Lung microvascular endothelial cell (primary cell): ENCODE results near the gene TP53RK. TPM values are rescaled to one million over a fixed set of nuclear protein-coding genes. Genes with fewer than 3 reads are reported as not detected.
A peak's percentile ranks its signal among the peaks of the same experiment; 100 is the strongest.
"Not testable (repeated sequence)": the region's sequence is repeated elsewhere in the genome, so short reads cannot be mapped to it uniquely, and the experiment has no call there.

Experiments
- DNase-seq, 2 donors: peaks; one replicate each; pipeline versions ENCODE4 v3.0.0 to v3.0.0-alpha.2; 2010; ENCODE audit warnings: low read depth in 2 of 2
- total RNA-seq: library from RNA; depleted of rRNA; stranded (reverse); fragments of >200 nt; gene quantifications from 2 replicates; pipeline ENCODE4 v1.2.1, GENCODE V29; 2014

Gene TP53RK
- total RNA-seq, 1 donor from 2014 or later: 11.9 TPM

DNA sequence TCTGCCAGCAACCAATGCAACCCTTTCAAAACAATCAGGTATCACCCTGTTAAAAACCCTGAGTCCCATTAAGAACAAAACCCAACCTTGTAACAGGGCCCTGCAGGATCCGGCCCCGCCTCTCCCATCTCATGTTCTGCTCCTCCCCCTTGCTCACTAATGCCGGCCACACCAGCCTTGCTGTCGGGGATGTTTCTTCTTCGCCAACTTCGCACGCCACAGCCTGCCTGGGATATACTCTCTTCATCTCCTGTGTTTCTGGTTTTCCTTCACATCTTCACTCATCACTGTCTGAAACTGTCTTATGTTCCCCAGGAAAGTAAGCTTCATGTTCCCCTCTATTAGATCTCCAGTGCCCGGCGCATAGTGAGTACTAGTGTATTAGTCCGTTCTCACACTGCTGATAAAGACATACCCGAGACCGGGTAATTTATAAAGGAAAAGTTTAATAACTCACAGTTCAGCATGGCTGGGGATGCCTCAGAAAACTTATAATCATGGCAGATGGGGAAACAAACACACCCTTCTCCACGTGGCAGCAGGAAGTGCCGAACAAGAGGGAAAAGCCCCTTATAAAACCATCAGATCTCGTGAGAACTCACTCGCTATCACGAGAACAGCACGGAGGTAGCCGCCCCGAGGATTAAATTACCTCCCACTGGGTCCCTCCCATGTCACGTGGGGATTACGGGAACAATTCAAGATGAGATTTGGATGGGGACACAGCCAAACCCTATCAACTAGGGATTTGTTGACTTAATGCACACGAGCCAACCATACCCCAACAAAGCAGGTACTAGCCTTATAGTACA is 5.1 kb downstream of the TP53RK start:
- DNase-seq: no peak

DNA sequence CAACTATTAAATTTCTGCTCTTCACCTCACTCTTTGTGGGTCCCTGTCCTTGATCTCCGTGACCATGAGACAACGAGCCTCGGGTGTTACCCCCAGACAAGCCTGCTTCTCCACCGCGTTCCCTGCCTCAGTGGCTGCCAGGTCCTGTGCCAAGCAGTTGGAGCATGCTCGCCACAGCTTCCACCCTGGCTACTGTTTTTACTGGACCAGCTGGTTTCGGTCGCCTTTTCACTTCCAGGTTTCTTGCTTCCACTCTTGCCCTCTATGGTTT is 5.6 kb downstream of the TP53RK start:
- no peak for DNase-seq

DNA sequence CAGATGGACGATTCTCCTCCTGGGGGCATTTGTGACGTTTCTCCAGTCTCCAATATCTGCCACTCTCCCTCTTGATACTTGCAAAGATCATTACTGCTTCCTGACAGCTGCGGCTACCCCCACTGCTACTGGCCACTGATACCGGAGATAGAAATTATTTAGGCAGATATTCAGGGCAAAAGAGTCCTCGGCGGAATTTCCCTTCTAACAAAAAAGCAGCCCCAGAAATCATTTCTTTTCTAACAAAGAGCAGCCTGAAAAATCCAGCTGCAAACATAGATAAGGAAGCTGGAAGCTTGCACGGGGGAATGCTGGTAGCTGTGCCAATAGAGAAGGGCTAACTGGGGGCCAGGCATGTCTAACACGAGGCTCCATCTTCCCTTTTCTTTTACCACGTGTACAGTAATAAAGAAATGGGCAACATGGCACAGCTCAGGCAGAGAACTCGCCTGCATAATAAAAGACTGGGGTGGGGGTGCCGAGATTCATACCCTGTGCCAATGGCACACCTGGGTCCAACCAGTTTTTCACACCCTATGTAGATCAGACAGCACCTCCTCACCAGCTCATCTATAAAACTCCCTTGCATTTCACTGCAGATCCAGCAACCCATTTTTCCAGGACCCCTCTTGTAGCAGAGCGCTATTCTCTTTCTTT is 6.1 kb downstream of the TP53RK start:
- DNase-seq: peak; percentile 13 to 62

DNA sequence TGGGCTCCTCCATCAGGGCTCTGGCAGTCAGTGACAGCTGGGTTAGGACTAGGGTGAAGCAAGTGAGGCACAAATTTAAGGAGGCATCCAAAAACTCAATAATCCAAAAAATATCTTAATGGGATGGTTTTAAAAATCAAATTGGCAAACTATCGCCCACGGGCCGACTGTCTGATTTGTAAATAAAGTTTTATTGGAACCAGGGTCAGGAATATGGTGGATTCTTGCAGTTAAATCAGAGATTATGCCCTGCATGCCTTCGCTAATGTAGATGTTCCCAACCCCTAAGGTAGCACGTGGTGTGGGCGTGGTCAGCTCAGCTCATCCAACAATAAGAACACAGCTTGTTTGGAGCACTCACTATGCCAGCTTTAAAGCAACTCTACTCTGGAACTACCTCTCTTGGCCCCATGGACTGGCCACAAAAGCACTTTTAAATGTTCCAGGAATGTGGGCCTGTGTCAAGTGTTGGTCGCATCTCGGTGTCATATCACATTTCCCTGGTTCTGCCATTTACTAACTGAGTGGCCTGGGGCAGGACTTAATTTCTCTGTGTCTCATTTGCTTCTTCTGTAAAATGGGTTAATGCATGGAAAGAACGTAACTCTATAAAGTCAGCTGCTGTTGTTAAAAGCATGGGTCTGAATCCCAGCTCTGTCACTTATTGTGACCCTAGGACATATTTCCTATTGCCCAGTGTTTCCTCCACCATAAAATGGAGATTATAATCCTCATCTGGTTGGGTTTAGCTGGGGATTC is 7.0 kb downstream of the TP53RK start:
- DNase-seq: no peak

DNA sequence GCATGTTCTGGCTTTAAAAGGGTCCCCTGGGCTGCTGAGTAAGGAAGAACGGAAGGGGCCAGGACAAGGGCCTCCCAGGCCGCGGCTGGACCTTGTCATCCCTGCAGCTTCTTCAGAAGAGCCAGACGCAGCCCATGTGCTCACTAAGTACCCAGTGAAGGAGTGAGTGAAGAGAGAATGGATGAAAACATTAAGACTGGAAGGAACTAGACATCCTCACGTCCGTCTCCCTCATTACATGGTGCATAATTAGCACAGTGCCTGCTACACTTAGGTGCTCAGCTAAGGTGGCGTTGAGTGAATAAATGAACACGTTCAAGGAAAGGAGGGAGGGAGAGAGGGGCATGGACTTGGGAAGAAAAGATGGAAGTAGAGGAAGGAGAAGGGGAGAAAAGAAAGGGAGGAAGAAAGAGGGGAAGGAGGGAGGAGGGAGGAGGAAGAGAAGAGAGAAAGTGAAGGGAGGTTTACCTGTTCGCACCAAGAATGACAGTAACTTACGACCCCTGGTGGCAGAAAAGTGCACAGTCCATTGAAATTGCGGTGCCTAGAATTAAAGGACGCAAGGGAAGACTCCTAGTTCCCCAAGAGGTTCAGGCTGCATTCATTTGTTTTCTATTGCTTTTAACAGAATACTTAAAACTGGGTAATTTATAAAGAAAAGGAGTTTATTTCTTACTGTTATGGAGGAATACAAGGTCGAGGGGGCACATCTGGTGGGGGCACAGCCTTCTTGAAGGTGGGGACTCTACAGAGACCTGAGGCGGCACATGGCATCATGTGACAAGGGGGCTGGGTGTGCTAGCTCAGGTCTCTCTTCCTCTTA is 8.0 kb downstream of the TP53RK start:
- DNase-seq: peak; percentile 53 to 71

DNA sequence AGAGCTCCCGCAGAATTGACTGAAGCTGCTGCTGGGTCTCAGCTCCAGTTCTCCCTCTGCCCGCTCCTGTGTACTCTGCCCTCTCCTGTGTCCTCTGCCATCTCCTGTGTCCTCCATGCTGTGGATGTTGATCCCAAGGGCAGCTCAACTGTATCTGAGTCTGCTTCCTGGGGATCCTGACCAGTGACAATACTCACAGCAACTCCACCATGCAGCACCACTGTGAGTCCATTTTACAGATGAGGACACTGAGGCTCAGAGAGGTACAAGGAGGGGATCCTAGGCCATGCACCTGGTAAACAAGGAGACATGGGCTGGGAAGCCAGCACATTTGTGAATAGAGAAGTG is 8.6 kb downstream of the TP53RK start:
- no peak for DNase-seq

DNA sequence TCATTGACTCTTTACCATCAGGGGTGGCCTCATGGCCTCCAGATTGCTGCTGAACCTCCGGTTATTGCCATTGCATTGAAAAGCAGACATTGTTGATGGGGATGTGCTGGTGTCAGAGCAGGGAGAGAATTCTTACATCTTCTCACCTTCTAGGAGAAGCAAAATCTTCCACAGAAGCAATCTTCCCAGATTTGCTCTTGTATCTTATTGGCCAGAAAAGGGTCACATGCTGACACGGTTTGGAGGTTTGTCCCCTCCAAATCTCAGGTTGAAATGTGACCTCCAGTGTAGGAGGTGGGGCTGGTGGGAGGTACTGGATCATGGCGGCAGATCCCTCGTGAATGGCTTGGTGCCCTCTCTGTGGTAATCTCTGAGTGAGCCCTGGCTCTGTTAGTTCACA is 10.7 kb downstream of the TP53RK start:
- DNase-seq: no peak

DNA sequence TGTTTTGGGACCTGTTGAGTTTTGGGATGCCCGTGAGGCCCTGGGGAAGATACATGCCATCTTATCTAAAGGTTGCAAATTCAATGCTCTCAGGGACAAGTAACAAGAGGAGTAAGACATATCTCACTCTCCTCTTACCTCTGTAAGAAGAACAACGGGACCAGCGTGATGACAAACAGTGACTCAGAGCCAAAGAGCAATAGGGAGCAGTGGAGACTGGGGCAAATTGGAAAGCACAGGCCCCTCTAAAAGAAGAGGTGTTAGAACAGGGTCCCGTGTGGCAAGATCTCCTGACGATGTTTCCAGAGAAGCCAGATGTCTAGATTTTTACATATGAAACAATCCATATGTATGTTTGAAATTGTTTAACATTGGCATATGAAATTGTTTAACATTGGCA is 11.6 kb downstream of the TP53RK start:
- DNase-seq: no peak

DNA sequence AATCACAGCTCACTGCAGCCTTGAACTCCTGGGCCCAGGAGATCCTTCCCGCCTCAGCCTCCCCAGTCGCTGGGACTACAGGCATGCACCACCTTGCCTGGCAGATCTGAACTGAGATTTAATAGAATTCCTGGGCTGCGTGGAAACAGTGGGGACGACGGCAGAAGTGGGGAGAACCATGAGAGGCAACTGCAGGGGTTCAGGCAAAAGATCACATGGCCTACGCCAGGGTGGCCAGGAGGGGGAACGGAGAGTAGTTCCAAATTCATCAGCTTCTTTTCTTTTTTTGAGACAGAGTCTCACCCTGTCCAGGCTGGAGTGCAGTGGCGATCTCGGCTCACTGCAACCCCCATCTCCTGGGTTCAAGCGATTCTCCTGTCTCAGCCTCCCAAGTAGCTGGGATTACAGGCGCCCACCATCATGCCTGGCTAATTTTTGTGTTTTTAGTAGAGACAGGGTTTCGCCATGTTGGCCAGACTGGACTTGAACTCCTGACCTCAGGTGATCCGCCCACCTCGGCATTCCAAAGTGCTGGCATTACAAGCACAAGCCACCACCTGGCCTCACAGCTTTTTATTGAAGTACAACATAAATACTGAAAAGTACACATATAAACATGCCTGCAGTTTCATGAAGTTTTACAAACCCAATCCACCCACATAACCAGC is 12.5 kb downstream of the TP53RK start:
- not testable (repeated sequence) for DNase-seq

DNA sequence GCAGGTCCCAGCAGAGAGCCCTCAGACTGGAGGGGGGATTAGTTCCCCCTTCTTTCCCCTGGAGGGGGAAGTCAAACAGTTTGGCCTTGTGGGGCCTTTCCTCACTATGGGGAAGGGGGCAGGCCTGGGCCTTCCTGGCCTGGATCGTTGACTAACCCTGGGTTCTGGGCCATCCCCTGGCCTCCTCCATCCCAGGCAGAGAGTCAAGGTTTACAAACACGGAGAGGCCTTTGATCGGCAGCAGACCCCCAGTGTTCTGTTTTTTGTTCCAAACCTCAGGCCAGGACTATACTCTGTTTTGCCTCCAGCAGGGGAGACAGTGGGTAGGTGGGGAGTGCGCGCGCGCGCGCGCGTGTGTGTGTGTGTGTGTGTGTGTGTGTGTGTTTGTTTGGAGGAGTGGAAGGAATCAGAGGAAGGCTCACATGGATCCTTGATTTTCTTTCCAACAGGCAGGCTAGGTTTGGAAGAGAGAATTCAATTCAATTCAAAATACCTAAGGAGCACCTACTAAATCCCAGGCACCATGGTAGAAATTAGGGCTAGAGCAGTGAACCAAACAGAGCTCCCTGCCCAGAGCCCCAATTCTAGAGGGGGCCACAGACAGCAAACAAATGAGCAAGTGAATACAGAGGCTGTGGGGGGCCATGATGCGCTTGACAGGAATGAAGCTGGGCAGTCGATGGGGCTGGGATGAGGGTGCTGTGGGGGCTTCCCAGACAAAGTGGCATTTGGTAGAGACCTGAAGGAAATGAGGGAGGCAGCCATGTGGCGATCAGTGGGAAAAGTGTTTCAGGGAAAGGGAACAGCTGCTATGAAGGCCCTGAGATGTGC is 14.8 kb downstream of the TP53RK start:
- DNase-seq: no peak

DNA sequence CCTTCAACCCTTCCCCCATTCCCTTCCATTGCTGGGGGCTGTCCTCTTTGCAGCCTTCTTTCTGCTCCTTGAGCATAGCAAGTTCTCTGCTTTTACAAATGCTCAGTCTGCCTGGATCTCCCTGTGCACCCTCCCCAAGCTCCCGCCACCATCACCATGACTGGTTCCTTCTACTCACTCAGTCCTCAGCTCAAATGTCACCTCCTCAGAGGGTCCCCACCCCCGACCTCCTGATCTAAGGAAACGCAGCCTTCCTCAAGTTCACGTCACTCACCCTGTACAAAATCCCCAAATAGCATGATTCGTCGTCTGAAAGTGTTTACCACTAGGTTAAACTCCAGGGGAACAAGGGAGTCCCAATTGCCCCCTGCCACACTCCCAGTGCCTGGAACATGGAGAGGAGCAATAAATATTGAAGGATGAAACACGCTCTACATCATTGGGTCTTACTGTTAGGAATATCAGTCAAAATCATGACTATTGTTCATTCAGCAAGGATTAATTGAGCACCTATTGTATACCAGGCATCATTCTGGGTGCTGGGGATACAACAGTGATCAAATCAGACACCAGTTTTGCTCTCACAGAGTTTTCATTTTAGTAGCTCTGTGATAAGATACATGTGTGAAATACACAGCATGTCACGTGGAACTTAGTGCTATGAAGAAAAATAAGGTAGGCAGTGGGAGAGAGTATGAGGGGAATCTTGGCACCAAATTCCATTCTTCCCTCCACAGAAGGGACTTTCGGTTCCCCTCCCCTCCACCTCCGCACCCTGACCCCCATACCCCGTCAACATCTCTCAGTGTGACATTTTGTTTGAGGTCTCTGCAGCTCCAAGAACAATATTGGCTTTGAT is 15.6 kb downstream of the TP53RK start:
- no peak for DNase-seq

DNA sequence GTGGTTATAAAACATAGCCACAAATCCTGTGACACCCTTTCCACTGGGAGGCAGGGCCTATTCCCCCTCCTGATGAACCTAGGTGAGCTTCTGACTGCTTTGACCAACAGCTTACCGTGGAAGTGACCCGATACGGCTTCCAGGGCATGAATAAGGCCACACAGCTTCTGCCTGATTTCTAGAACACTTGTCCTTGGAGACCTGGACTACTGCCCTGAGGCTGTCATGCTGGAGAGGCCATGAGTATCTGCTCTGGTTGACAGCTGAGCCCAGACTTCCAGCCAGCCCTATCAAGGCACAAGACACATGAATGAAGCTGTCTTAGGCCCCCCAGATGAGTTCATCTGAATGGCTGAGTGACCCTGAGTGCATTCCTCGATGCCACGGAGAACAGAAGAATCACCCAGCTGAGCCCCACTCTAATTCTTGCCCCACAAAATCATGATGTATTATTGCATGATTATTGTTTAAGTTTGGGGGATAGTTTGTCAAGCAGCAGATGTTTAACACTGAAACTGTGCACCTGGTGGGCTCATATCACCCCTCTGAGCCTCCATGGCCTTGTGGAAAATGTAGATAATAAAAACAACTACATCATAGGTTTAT is 16.6 kb downstream of the TP53RK start:
- no peak for DNase-seq

DNA sequence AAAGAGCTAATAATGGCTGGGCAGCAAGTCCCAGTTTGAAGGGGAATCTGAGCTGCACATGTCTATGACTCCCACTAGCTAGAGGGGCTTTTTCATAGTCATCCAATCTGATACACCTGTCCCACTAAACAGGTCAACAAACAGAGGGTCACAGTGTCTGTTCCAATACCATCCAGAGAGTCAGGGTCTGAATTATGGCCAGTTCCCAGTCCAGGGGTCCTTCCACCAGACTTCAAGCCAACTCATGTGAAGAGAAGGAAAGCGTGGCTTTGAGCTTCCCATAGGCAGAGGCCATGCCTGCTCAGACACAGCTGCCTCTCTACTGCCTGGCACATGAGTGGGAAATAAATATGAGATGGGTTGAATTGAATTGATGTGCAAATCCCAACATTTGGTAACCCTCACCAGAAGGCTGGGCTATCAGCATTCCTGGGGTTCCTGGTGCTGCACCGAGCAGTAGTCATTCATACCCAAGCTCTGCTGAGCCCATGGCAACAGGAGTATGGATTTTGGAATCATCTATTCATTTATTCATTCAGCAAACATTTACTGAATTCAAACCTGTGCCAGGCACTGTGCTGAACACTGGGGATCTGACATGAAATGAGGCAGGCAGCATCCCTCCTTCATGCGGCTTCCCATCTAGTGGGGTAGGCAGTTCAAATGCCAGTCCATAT is 17.2 kb downstream of the TP53RK start:
- no peak for DNase-seq

DNA sequence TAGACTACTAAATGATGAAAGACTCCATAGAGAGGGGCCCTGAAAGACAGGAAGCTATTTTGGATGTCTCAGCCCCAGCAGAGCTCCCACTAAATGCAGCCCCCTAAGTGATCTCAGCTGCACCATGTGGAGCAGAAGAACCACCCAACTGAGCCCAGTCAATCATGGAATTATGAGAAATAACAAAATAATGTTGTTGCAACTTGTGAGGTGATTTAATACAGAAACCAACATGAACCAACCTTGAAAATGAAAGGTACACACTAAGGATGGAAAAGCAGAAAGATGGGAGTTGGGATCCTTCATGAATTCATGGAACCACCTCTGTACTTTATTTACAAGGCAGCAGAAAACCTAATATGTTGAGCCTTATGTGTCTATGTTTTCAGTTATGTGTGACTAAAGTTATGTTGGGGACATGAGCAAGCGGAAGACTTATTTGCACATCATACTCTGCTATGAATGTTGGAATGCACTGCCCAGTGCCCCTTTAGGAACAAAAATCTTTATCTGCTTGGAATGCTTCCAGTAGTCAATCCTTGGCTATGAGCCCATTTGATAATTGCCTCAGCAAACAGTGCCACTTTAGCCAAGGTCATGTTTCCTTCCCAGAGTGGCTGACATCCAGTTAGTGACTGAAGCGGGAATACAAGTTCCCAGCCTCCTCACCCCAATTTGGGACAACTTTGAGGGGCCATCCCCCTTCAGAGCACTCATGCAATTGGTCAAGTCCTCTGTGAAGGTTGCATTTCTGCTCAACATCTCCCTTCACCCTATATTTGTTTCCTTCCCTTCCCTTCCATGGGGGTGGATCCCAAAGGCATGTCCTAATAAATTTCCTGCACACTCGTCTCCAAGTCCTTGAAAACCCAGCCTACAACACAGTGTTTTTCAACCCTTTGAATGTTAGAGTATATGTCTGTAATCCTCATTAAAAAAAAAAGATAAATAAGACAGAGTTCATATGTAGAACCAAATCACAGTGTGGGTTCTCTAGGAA is 18.4 kb downstream of the TP53RK start:
- DNase-seq: no peak

DNA sequence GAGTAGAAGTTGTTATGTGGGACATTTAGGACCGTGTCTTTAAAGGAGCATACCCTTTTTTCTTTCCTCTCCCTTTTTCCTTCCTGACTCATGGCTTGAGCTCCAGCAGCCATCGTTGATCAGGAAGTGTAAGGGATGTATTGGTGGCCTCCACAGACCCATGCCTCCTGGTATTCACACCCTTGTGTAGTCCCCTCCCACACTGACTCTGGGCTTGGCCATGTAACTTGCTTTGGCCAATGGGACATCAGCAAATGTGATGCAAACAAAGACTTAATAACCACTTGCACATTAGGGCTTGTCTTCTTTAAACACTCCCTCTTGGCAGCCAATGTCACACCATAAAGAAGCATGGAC is 19.0 kb downstream of the TP53RK start:
- DNase-seq: no peak

DNA sequence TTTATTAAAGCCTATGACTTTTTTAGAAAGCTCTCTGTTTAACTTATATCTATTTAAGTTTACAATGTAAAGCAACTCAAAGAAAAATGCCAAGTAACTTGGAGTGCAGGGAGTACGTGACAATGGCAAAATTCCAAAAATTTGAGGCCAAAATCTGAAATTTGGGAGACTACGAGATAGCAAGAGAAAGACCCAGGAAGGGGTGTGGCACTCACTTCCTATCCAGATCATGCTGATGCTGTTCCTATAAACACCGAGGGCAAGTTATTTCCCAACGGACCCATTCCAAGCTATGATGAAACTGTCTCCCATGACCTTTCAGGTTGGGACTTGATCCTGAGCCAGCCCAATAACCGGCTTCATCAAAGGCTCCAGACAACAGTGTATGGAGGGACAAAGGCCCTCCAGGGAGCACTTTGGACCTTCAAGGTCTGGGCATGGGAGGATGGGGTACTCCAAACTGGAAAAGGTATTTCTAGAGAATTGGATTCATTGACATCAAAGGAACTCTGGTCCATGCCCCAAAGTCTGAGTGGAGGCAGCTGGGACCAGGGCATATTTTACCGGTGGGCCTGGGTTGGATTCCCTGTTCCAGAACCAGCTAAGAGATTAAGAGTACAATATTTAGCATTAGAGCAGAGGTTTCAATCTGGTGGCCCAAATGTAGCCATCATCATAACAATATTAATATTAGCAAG is 22.3 kb downstream of the TP53RK start:
- no peak for DNase-seq

DNA sequence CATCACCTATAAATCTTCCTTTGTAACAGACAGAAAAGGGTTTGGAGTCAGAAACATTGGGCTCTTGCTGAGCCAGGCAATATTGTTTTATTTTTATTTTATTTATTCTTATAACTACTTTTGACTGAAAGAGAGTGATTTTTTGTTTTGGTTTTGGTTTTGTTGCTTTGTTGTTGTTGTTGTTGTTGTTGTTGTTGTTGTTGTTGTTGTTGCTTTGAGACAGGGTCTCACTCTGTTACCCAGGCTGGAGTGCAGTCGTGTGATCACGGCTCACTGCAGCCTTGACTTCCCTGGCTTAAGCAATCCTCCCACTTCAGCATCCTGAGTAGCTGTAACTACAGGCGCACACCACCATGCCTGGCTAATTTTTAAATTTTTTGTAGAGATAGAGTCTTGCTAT is 22.9 kb downstream of the TP53RK start:
- DNase-seq: no peak
